Measurements from ENCODE around the gene HIVEP1.
"Not testable (repeated sequence)": the region's sequence is repeated elsewhere in the genome, so short reads cannot be mapped to it uniquely, and the experiment has no call there.

Gene HIVEP1

GRCh38 chr6:12155769-12156168 is 143.7 kb downstream of the HIVEP1 start:
- not testable (repeated sequence) for H3K27ac ChIP-seq (ENCODE audit: low read depth, low read length); H3K4me3 ChIP-seq (ENCODE audit: low read depth in 1 of 5, low read length in 5 of 5); H3K9me3 ChIP-seq (ENCODE audit: control insufficient read depth in 5 of 5, low read length in 5 of 5); H3K36me3 ChIP-seq (ENCODE audit: control insufficient read depth in 5 of 5, insufficient read depth in 5 of 5, low read length in 5 of 5); H3K9ac ChIP-seq (ENCODE audit: low read length in 5 of 5); H3K27me3 ChIP-seq (ENCODE audit: control insufficient read depth in 5 of 5, insufficient read depth in 4 of 5, low read length in 5 of 5)
- peaks cover 0 to 10% (median 3%) of the 10 kb centered on the region in 5 donors for H3K4me1 ChIP-seq (ENCODE audit: control insufficient read depth in 5 of 5, insufficient read depth in 5 of 5, low read length in 5 of 5)

DNA sequence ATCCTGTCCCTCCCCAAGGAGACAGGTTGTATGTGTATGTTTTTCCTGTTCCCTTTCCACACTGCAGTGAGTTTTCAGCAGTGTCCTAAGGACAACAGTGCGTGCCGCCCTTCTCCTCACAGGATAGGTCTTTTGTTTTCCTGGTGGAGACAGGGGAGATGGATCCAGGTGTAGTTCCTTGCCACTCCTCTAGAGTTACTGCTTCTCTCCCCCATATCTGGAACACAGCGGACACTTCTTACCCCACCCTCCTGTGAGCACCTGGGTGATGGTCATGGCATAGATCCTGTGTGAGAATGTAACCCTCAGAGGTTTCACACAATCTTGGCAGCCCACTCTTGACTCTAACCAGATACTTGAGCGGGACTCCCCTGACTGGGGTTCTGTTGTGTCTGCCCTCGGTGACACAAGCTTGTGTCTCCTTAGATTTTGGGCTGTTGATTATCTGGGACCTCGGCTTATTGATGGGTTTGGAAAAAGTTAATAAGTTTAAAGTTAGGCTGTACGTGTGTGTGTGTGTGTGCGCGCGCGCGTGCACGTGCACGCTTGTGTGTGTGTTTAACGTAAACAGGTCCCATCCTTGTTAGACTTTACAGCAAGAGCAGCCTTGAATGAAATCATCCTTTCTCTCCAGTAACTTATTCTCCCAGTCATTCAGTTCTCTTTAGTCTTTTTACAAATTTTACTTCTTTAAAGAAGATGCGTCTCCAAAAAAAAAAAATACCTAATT is 146.7 kb downstream of the HIVEP1 start:
- no peak overlapping the region for H3K27ac ChIP-seq (ENCODE audit: low read depth, low read length)

DNA sequence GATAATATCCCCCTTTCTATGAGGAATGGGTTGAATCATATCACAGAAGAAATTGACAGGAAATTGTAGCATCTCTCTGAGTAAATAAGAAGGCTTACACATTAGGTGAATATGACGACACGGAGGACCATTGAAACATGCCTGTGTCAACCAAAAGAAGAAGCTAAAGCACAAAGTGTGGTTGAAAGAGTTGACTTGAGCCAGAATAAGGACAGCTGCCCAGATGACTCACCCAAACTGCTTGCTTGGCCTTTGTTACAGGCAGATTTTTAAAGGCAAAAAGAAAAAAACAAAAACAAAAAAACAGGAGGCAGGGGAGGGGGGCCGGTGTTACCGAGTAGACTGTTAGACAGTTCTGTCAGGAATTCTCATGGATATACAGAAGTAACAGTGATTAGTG is 148.2 kb downstream of the HIVEP1 start:
- no peak overlapping the region for H3K9ac ChIP-seq (ENCODE audit: low read length in 5 of 5)
- peak overlapping the region; percentile 2 for H3K27ac ChIP-seq (ENCODE audit: low read depth, low read length)
- H3K9me3 ChIP-seq (ENCODE audit: control insufficient read depth in 5 of 5, low read length in 5 of 5), result no peaks in the 10 kb centered on the region
- H3K27me3 ChIP-seq (ENCODE audit: control insufficient read depth in 5 of 5, insufficient read depth in 4 of 5, low read length in 5 of 5), result no peaks in the 10 kb centered on the region
- H3K4me3 ChIP-seq (ENCODE audit: low read depth in 1 of 5, low read length in 5 of 5), result no peak overlapping the region
- H3K4me1 ChIP-seq (ENCODE audit: control insufficient read depth in 5 of 5, insufficient read depth in 5 of 5, low read length in 5 of 5), result peaks cover 0 to 36% (median 8%) of the 10 kb centered on the region in 5 donors
- H3K36me3 ChIP-seq (ENCODE audit: control insufficient read depth in 5 of 5, insufficient read depth in 5 of 5, low read length in 5 of 5), result peaks cover 0 to 27% (median 24%) of the 10 kb centered on the region in 5 donors

More for the DNA sequence above, 146.7 kb downstream of the HIVEP1 start:
- no peaks in the 10 kb centered on the region for H3K27me3 ChIP-seq (ENCODE audit: control insufficient read depth in 5 of 5, insufficient read depth in 4 of 5, low read length in 5 of 5)
- H3K9me3 ChIP-seq (ENCODE audit: control insufficient read depth in 5 of 5, low read length in 5 of 5), result no peaks in the 10 kb centered on the region
- H3K36me3 ChIP-seq (ENCODE audit: control insufficient read depth in 5 of 5, insufficient read depth in 5 of 5, low read length in 5 of 5), result peaks cover 0 to 23% (median 19%) of the 10 kb centered on the region in 5 donors
- H3K9ac ChIP-seq (ENCODE audit: low read length in 5 of 5), result no peak overlapping the region
- H3K4me3 ChIP-seq (ENCODE audit: low read depth in 1 of 5, low read length in 5 of 5), result no peak overlapping the region
- peaks cover 0 to 25% (median 8%) of the 10 kb centered on the region in 5 donors for H3K4me1 ChIP-seq (ENCODE audit: control insufficient read depth in 5 of 5, insufficient read depth in 5 of 5, low read length in 5 of 5)

GRCh38 chr6:12162213-12162612 is 150.1 kb downstream of the HIVEP1 start:
- Histone ChIP-seq H3K36me3 (ENCODE audit: control insufficient read depth in 5 of 5, insufficient read depth in 5 of 5, low read length in 5 of 5) (peaks cover 0 to 27% (median 24%) of the 10 kb centered on the region in 5 donors), H3K4me1 (ENCODE audit: control insufficient read depth in 5 of 5, insufficient read depth in 5 of 5, low read length in 5 of 5) (peaks cover 0 to 38% (median 8%) of the 10 kb centered on the region in 5 donors), H3K27me3 (ENCODE audit: control insufficient read depth in 5 of 5, insufficient read depth in 4 of 5, low read length in 5 of 5) (no peaks in the 10 kb centered on the region), H3K27ac (ENCODE audit: low read depth, low read length) (peak overlapping the region; percentile 43), H3K9me3 (ENCODE audit: control insufficient read depth in 5 of 5, low read length in 5 of 5) (no peaks in the 10 kb centered on the region), H3K4me3 (ENCODE audit: low read depth in 1 of 5, low read length in 5 of 5) (no peak overlapping the region), H3K9ac (ENCODE audit: low read length in 5 of 5) (no peak overlapping the region)

DNA sequence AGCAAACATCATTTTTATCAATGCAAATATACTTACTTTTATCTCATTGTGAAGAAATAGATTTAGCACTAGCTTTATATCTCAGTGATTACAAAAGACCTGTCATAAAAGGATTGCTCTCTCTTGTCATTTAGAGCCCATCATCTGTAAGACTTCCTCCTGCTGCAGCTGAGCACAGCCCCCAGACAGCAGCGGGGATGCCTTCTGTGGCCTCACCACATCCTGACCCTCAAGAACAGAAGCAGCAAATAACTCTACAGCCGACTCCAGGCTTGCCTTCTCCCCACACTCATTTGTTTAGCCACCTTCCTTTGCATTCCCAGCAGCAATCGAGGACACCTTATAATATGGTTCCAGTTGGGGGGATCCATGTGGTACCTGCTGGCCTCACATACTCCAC is 151.0 kb downstream of the HIVEP1 start:
- no peak overlapping the region for H3K4me3 ChIP-seq (ENCODE audit: low read depth in 1 of 5, low read length in 5 of 5)
- peaks cover 0 to 27% (median 24%) of the 10 kb centered on the region in 5 donors for H3K36me3 ChIP-seq (ENCODE audit: control insufficient read depth in 5 of 5, insufficient read depth in 5 of 5, low read length in 5 of 5)
- H3K9ac ChIP-seq (ENCODE audit: low read length in 5 of 5), result no peak overlapping the region
- H3K27me3 ChIP-seq (ENCODE audit: control insufficient read depth in 5 of 5, insufficient read depth in 4 of 5, low read length in 5 of 5), result no peaks in the 10 kb centered on the region
- peaks cover 0 to 38% (median 8%) of the 10 kb centered on the region in 5 donors for H3K4me1 ChIP-seq (ENCODE audit: control insufficient read depth in 5 of 5, insufficient read depth in 5 of 5, low read length in 5 of 5)
- H3K27ac ChIP-seq (ENCODE audit: low read depth, low read length), result peak overlapping the region; percentile 43
- H3K9me3 ChIP-seq (ENCODE audit: control insufficient read depth in 5 of 5, low read length in 5 of 5), result no peaks in the 10 kb centered on the region

DNA sequence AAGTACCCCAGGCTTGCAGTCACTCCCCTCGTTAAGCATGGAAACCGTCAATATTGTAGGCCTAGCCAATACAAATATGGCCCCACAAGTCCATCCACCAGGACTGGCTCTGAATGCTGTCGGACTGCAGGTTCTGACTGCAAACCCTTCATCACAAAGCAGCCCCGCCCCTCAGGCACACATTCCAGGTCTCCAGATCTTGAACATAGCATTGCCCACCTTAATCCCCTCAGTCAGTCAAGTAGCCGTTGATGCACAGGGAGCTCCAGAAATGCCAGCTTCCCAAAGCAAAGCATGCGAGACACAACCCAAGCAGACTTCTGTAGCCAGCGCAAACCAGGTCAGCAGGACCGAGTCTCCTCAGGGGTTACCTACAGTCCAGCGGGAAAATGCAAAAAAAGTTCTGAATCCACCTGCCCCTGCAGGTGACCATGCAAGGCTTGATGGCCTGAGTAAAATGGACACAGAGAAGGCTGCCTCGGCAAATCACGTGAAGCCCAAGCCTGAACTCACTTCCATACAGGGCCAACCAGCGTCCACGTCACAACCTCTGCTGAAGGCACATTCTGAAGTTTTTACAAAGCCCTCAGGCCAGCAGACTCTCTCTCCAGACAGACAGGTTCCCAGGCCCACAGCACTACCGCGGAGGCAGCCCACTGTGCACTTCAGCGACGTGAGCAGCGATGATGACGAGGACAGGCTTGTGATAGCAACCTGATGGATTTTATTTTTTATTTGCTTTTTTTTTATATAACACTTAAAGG is 151.8 kb downstream of the HIVEP1 start:
- Histone ChIP-seq H3K4me3 (ENCODE audit: low read depth in 1 of 5, low read length in 5 of 5) (no peak overlapping the region), H3K4me1 (ENCODE audit: control insufficient read depth in 5 of 5, insufficient read depth in 5 of 5, low read length in 5 of 5) (peaks cover 0 to 38% (median 8%) of the 10 kb centered on the region in 5 donors), H3K27ac (ENCODE audit: low read depth, low read length) (no peak overlapping the region), H3K27me3 (ENCODE audit: control insufficient read depth in 5 of 5, insufficient read depth in 4 of 5, low read length in 5 of 5) (no peaks in the 10 kb centered on the region), H3K36me3 (ENCODE audit: control insufficient read depth in 5 of 5, insufficient read depth in 5 of 5, low read length in 5 of 5) (peaks cover 0 to 27% (median 21%) of the 10 kb centered on the region in 5 donors), H3K9me3 (ENCODE audit: control insufficient read depth in 5 of 5, low read length in 5 of 5) (no peaks in the 10 kb centered on the region), H3K9ac (ENCODE audit: low read length in 5 of 5) (no peak overlapping the region)

GRCh38 chr6:12164508-12164770 is 152.3 kb downstream of the HIVEP1 start:
- no peaks in the 10 kb centered on the region for H3K27me3 ChIP-seq (ENCODE audit: control insufficient read depth in 5 of 5, insufficient read depth in 4 of 5, low read length in 5 of 5)
- H3K4me1 ChIP-seq (ENCODE audit: control insufficient read depth in 5 of 5, insufficient read depth in 5 of 5, low read length in 5 of 5), result peaks cover 0 to 38% (median 8%) of the 10 kb centered on the region in 5 donors
- H3K9me3 ChIP-seq (ENCODE audit: control insufficient read depth in 5 of 5, low read length in 5 of 5), result no peaks in the 10 kb centered on the region
- H3K9ac ChIP-seq (ENCODE audit: low read length in 5 of 5), result no peak overlapping the region
- peaks cover 0 to 27% (median 21%) of the 10 kb centered on the region in 5 donors for H3K36me3 ChIP-seq (ENCODE audit: control insufficient read depth in 5 of 5, insufficient read depth in 5 of 5, low read length in 5 of 5)
- no peak overlapping the region for H3K27ac ChIP-seq (ENCODE audit: low read depth, low read length)
- no peak overlapping the region for H3K4me3 ChIP-seq (ENCODE audit: low read depth in 1 of 5, low read length in 5 of 5)

- H3K36me3 ChIP-seq (ENCODE audit: control insufficient read depth in 5 of 5, insufficient read depth in 5 of 5, low read length in 5 of 5), result peaks cover 0 to 27% (median 21%) of the 10 kb centered on the region in 5 donors
- H3K4me1 ChIP-seq (ENCODE audit: control insufficient read depth in 5 of 5, insufficient read depth in 5 of 5, low read length in 5 of 5), result peaks cover under 1 to 37% (median 11%) of the 10 kb centered on the region in 5 donors
- no peaks in the 10 kb centered on the region for H3K9me3 ChIP-seq (ENCODE audit: control insufficient read depth in 5 of 5, low read length in 5 of 5)
- H3K4me3 ChIP-seq (ENCODE audit: low read depth in 1 of 5, low read length in 5 of 5), result no peak overlapping the region
- H3K27ac ChIP-seq (ENCODE audit: low read depth, low read length), result no peak overlapping the region
- no peak overlapping the region for H3K9ac ChIP-seq (ENCODE audit: low read length in 5 of 5)
- H3K27me3 ChIP-seq (ENCODE audit: control insufficient read depth in 5 of 5, insufficient read depth in 4 of 5, low read length in 5 of 5), result no peaks in the 10 kb centered on the region
Observed at GRCh38 chr6:12165297-12165696, 153.2 kb downstream of the HIVEP1 start.

DNA sequence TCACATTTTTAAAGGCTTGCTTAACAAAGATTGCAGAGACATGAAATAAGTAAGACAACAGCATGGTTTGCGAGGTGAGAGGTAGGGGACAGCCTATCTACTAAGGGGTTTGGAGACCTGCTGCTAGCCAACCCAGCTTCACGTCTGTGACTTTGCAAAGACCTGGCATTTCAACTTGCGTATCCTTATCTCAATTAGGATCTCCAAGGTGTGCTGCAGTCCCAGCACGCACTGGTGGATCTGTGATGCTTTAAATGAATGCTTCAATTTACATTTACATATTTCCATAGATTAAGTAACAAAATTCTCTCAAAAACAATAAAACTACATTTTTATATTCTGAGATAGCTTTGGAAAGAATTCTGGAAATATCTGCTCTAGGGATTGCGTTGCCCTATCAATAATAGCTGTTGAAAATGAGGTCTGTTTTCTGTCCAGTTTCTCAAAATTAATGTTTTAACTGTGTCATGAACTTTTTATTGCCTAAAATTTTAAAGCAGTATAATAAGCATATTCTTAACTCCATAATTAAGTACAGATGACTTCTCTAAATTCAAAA is 153.7 kb downstream of the HIVEP1 start:
- Histone ChIP-seq H3K4me3 (ENCODE audit: low read depth in 1 of 5, low read length in 5 of 5) (no peak overlapping the region), H3K9ac (ENCODE audit: low read length in 5 of 5) (no peak overlapping the region), H3K27ac (ENCODE audit: low read depth, low read length) (no peak overlapping the region), H3K36me3 (ENCODE audit: control insufficient read depth in 5 of 5, insufficient read depth in 5 of 5, low read length in 5 of 5) (peaks cover 0 to 27% (median 21%) of the 10 kb centered on the region in 5 donors), H3K4me1 (ENCODE audit: control insufficient read depth in 5 of 5, insufficient read depth in 5 of 5, low read length in 5 of 5) (peaks cover 4 to 36% (median 11%) of the 10 kb centered on the region in 5 donors), H3K27me3 (ENCODE audit: control insufficient read depth in 5 of 5, insufficient read depth in 4 of 5, low read length in 5 of 5) (no peaks in the 10 kb centered on the region), H3K9me3 (ENCODE audit: control insufficient read depth in 5 of 5, low read length in 5 of 5) (no peaks in the 10 kb centered on the region)

GRCh38 chr6:12169377-12169776 is 157.3 kb downstream of the HIVEP1 start:
- peaks cover 0 to under 1% (median 0%) of the 10 kb centered on the region in 5 donors for H3K36me3 ChIP-seq (ENCODE audit: control insufficient read depth in 5 of 5, insufficient read depth in 5 of 5, low read length in 5 of 5)
- H3K4me1 ChIP-seq (ENCODE audit: control insufficient read depth in 5 of 5, insufficient read depth in 5 of 5, low read length in 5 of 5), result peaks cover 0 to 19% (median 7%) of the 10 kb centered on the region in 5 donors
- H3K9ac ChIP-seq (ENCODE audit: low read length in 5 of 5), result no peak overlapping the region
- no peak overlapping the region for H3K27ac ChIP-seq (ENCODE audit: low read depth, low read length)
- H3K27me3 ChIP-seq (ENCODE audit: control insufficient read depth in 5 of 5, insufficient read depth in 4 of 5, low read length in 5 of 5), result no peaks in the 10 kb centered on the region
- H3K4me3 ChIP-seq (ENCODE audit: low read depth in 1 of 5, low read length in 5 of 5), result no peak overlapping the region
- no peaks in the 10 kb centered on the region for H3K9me3 ChIP-seq (ENCODE audit: control insufficient read depth in 5 of 5, low read length in 5 of 5)

All from subcutaneous abdominal adipose tissue (tissue), 5 donors.